ENCODE data around the gene SPTB.

SPTB gene

GRCh38 chr14:64850369-64851137 is 29.2 kb downstream of the SPTB start:
- H3K4me3 ChIP-seq (ENCODE audit: low read depth, low read length) = no peak overlapping the region
- TF ChIP-seq CTCF (conservative IDR thresholded peaks at IDR 0.05; ENCODE audit: low read depth, low read length) = no peak
- DNase-seq (ENCODE audit: low read depth) = no peak

- TF ChIP-seq CTCF (conservative IDR thresholded peaks at IDR 0.05; ENCODE audit: low read depth, low read length) = no peak
- no peak overlapping the region for H3K4me3 ChIP-seq (ENCODE audit: low read depth, low read length)
- DNase-seq (ENCODE audit: low read depth) = no peak
Measured at GRCh38 chr14:64849940-64850339, 29.8 kb downstream of the SPTB start.

DNA sequence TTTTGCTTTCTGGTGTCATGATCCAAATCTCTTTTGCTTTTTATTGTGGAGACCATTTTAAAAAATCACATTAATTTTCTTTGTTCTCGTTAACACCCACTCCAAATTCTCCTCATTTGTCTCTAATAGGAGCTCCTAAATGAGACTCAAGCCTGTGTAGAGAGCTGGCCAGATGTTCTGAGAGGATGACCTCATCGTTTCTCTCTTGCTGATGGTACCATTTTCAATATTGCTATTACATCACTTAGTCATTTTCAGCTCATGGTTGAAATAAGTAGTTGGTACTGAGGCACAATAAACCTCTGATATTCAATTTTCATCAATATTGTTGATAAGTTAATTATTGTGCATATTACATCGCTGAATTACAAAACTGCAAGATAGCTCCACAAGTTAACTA is 31.5 kb downstream of the SPTB start:
- H3K4me3 ChIP-seq (ENCODE audit: low read depth, low read length) = no peak overlapping the region
- DNase-seq (ENCODE audit: low read depth) = no peak
- no peak for TF ChIP-seq CTCF (conservative IDR thresholded peaks at IDR 0.05; ENCODE audit: low read depth, low read length)

DNA sequence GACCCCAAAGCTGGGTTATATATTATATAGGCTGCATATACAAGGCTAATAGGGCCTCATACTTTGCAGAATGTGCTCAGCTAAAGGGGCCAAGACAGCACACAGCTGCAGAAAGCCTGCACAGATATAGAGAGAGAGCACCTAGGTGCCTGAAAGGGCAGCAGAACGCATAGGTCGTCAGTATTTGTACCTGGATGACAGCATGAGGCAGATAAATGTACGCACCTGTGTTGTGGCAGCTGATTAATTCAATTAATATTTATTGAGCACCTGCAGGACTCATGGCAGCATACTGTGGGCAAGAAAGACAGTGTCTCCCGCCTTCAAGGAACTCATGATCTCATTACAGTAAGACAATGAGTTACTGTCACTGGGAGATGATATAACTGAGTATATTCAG is 33.4 kb downstream of the SPTB start:
- TF ChIP-seq CTCF (conservative IDR thresholded peaks at IDR 0.05; ENCODE audit: low read depth, low read length) = no peak
- DNase-seq (ENCODE audit: low read depth) = no peak
- no peak overlapping the region for H3K4me3 ChIP-seq (ENCODE audit: low read depth, low read length)

DNA sequence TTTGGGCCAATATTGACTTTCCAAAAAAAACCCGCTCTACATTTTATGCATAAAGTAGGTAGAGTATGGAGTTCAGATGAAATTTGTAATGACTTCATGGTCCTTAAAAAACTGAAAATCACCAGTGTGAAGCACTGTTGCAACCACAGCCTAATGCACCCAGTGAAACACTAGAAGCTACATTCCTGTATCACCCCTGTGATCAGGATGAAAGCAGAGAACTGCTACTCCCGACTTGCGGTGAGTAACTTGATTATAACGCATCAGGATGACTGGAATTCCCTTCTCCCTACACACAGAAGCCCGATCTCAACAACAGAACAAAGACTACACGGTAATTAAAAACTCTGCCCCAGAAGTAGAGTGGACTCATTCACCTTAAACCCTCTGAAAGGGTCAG is 33.8 kb downstream of the SPTB start:
- H3K4me3 ChIP-seq (ENCODE audit: low read depth, low read length) = no peak overlapping the region
- DNase-seq (ENCODE audit: low read depth) = peak; percentile 71
- no peak for TF ChIP-seq CTCF (conservative IDR thresholded peaks at IDR 0.05; ENCODE audit: low read depth, low read length)

- no peak for TF ChIP-seq CTCF (conservative IDR thresholded peaks at IDR 0.05; ENCODE audit: low read depth, low read length)
- H3K4me3 ChIP-seq (ENCODE audit: low read depth, low read length) = no peak overlapping the region
- DNase-seq (ENCODE audit: low read depth) = no peak
Measured at GRCh38 chr14:64844969-64845536, 34.7 kb downstream of the SPTB start.

- no peak overlapping the region for H3K4me3 ChIP-seq (ENCODE audit: low read depth, low read length)
- no peak for DNase-seq (ENCODE audit: low read depth)
Measured at GRCh38 chr14:64844272-64844671, 35.4 kb downstream of the SPTB start.

More at GRCh38 chr14:64844272-64844671, 35.4 kb downstream of the SPTB start:
- no peak for TF ChIP-seq CTCF (conservative IDR thresholded peaks at IDR 0.05; ENCODE audit: low read depth, low read length)

Data from choroid plexus epithelial cell (primary cell).